NCI-H2107 treated with DMSO at 0.1 percent for 48 hours (cell line): ENCODE measurements around the gene SMYD5.
"Not testable (repeated sequence)": the region's sequence is repeated elsewhere in the genome, so short reads cannot be mapped to it uniquely, and the experiment has no call there.

Experiments used
- DNase-seq: peaks from one replicate; lab custom pipeline; 2025; ENCODE audit not compliant: unreplicated experiment; lab: John Stamatoyannopoulos, UW

SMYD5 gene

DNA sequence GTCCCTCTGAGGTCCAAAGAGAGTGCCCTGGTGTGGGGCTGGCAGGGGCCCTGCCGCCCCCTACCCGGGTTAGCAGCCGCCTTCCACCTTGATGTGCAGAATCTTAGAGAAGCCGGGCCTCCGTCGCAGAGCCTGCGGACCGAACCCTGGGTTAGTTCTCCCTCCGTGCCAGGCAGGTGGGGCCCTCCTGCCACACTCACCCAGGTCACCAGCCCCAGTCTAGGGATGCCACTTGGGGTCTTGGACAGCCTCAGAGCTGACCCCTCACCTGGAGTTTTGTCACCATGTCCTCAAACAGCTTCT is 44.8 kb downstream of the SMYD5 start:
- no peak for DNase-seq

DNA sequence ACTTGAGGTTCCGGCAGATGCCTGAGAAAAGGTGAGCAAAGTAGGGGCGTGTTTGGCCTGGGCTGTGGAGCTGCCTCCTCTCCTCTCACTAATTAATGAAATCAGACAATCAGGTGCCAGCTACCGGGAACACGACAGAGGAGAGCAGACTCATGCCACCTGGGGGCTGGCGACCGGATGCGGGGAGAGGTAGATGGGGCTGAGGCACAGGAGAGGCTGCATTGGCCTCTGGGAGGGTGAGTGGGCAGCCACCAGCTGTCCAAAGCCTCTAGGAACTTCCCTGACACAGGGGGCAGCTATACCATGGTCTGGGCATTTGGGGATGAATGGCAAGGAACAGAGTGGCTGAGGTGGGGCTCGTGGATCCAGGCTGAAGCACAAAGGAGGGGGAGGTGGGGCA is 45.2 kb downstream of the SMYD5 start:
- no peak for DNase-seq

DNA sequence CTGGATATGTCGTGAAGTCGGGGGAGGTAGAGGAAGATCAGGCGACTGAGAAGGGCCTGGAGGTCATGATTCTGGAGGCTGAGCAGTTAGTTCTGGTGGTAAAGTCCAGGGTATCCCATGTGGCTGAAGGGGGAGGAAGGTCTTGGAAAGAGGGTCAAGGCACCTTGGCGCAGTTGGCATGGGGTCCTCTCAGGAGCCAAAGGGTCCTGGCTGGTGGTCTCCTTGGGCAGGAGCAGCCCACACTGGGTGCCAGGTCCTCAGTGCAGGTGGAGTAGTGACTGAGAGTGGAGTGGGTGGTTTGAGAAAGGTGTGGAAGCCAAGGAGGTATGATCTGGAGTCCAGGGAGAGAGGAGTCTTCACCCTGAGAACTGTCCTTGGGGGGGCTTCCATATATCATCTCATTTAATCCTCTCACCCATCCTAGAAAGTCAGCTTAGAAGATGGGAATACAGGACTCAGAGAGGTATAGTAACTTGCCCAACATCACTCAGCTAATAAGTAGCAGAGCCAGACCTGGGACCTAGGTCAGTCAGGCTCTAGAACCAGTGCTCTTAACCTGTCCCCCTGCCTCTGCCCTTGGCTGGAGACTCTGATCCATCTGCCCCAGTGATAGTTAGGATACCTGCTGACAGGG is 45.8 kb downstream of the SMYD5 start:
- no peak for DNase-seq

DNA sequence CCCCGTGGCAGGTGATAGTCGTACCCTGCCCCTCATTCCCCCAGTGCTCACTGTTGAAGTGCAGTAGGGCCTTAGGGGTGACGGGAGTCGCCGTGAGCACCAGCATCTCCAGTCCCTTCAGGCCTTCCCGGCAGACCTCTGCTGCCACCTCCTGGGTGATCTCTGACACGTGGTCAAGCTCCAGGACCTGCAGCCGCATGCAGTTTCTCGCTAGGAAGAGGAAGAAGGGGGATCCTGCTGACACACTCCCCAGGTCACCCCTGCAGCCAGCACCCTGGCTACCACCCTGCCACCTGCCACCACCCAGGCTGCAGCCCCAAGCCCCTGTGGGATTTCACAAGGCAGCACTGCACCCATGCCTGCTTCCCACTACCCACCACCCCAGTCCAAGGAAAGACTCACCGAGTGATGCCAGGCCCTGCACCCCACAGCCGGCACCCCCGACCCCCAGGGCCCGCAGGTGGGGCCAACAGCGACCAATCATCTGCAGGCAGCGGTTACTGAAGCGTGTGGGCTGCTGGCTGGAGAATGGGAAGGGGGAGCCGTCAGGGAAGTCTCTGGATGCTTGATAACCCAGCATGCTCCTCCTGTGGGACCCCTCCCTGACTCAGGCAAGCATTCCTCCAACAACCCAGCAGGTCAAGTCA is 46.4 kb downstream of the SMYD5 start:
- DNase-seq: no peak

DNA sequence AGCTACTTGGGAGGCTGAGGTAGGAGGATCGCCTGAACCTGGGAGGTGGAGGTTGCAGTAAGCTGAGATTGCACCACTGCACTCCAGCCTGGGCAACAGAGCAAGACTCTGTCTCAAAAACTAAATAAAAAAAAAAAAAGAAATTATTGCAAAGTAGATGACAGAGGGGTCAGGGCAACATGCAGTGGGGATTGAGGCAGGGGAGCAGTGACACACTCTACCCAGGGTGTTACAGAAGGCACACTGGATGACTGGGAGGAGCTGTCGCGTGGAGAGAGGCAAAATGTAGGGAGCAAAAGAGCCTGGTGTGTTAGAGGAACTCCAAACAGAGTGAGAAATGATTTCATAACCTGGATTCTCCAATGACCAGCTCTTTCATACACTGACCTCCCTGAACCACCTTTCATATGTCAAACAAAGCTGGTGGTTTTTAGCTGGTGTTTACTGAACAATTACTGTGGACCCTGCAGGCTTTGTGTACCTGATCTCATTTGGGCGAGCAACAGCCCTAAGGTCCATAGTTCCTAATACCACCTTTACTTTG is 48.1 kb downstream of the SMYD5 start:
- DNase-seq: no peak

DNA sequence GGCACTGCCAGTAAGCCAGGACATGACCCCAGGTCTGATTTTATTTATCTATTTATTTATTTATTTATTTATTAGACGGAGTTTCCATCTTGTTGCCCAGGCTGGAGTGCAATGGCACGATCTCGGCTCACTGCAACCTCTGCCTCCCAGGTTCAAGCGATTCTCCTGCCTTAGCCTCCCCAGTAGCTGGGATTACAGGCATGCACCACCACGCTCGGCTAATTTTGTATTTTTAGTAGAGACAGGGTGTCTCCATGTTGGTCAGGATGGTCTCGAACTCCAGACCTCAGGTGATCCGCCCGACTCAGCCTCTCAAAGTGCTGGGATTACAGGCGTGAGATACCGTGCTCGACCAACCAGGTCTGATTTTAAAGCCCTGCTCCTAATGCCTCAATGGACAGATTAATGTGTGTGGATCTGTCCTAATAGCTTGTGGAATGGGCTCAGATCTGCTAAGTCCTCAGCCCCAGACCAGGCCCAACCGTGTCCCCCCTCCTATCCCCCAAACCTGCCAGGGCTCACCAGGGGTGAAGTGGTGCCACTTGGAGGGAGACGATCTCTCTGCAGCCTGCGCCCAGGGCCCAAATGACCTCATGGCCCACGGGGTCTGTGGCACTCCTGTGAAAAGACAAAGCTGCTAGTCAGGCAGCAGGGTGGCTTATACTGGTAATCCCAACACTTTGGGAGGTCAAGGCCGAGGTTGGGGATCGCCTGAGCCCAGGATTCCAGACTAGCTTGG is 48.8 kb downstream of the SMYD5 start:
- DNase-seq: not testable (repeated sequence)

DNA sequence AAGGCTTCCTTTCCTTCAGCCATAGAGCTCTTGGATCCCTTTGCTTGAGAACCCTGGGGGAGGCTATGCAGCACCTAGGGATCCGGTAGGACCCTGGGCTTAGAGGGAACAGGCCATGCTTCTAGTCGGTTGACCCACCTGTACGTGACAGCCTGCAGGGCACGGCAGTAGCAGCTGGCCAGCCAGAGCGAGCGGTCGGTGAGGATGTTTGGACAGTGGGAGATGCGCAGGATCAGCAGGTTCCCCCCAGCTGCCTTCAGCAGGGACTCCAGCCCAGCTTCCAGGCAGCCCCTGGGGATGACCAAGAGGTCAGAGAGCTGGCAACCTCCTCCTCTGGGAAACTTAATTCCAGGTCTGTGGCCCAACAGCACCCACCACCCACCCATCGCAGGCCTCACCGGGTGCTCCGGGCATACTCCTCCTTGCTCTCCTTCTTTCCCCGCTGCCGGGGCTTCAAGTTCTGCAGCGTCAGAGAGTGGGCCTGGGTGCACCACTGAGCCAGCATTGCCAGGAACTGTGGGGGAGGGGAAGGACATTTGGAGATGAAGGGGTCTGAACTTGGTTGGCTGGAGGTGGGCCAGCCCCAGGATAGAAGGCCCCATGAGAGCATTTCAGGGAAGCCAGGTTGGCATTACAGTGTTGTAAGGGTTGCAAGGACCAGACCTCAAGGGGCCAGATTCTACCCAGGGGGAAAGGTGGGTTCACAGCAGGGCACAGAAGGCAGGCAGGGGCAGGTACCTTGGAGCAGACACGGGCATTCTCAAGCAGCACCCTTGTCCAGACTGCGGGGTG is 49.7 kb downstream of the SMYD5 start:
- DNase-seq: no peak

DNA sequence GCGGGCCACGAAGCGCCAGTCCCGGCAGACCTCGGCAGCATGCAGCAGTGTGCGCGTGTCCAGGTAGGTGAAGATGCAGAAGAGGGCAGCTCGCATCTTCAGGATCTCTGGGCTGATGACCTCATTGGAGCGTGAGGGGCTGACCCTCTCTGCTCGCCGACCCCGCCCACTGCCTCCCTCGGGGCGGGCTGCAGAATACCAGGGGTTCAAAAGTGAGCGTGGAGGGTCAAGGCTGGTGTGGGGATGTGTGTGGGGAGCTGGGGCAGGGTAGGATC is 50.2 kb downstream of the SMYD5 start:
- DNase-seq: no peak

DNA sequence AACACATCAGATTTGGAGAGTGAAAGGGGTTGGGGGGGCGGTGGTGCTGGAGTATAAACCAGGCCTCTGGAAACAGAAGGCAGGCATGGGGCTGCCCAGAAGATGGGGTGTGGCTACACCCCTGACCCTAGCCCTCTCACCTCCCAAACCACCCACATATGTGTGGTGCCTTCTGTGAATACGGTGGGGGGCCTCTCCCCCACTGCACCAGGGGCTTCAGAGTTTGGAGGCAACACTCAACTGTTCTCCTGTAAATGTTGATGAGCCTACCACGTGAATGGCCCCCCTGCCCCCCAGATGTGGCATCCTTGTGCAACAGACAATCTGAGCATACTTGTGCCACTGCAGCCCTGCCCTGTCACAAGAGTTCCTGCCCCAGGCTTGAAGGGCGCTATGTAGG is 50.7 kb downstream of the SMYD5 start:
- no peak for DNase-seq

DNA sequence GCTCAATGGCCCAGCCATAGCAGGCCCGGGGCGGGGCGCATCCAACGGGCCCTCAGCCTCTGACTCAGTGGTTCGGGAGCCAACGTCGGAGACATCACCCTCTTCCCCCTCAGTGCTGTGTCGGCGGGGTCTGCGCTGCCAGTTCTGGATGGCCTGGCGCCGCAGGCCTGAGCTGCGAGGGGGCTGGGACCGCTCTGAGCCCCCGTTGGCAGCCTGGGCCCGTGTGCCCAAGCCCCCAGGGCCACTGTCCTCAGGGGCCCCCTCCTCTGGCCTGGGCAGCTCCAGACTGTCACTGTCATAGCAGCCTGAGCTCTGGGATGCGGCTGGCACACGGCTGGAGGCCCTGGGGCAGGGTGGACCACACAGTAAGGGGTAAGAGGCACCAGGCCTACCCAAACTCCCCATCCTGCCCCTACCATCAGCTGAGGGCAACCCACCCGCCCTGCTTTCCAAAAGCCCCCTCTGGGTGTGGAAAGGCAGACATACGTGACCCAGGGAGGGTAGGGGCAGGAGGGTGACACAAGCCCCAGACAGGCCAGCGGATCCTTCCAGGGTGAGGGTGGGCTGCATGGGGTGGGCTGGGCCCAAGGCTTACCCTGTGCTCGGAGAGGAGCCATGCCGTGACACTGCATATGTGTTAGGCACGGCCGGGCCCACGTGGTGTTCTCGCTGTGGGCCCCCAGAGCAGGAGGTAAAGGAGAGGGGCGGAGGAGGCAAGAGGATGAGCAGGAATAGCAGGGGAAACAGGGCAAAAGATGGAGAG is 51.4 kb downstream of the SMYD5 start:
- no peak for DNase-seq

DNA sequence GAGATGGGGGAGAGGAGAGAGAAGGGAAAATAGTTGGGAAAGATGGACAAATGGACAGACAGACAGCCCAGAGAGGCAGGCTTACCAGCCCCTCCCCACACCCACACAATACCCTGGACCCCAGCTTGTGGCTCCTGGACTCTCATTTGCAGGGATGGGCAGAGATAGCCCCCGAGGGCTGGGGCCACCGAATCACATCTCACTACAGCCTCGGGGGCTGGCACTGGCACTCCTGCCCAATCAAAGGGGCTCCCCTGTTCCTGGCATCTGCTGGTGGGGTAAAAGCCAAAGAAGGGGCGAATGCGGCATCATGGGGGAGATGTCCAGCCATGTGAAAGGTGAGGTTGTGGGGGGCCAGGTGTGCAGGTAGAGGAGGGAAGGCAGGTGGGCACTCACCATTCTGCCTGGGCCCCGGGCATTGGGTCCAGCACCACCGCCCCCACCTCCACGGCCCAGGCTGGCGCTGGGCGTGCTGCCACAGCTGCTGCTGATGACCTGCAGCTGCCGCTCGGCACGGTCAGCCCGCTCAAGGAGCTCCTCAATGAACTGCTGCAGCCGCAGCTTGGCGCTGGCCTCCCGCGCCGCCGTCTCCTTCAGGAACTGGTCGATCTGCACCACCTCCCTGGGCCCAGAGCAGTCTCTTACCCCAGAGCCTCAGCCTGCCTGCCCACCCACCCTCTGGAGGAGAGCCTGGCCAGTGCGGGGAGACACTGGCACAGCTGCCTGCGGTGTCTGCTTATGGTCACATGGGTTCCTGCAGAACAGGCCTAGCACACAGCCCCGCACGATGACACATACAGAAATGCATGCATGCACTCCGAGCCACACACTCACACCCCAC is 52.2 kb downstream of the SMYD5 start:
- DNase-seq: peak; percentile 13

DNA sequence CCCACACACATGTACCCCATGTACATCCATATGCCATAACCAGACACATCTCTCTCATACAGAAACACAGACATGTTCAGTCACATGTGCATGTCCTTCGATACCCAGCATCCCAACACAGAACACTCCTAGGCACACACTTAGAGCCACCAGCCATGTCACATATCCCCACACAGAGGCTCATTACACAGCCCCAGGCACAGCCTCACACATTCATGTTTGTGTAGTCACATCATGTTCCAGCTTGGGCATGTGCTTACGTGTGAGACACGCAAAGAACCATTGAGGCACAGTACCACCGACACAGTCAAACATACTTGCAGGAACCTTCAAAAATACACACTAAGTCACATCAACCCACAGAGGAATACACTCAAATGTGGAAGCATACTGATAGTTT is 53.0 kb downstream of the SMYD5 start:
- no peak for DNase-seq

DNA sequence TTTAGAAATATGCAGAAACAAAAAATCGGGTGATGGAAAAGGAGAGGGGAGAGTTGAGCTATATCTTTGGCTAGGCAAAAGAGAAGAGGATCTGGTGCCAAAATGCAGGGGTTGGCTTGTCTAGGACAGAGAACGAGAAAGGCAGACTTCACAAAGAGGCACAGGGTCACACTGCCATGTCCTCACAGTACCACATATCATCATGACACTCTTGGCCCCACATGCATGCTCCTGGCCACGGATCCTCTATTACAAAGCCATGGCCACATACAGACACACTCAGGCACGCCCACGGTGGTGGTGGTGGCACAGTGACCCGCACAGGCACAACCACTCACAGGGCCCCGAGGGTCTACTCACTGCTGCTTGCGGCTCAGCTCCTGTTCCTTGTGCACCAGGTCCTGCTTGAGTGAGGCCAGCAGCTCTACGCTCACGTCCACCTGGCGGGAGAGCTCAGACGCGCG is 54.4 kb downstream of the SMYD5 start:
- DNase-seq: no peak

DNA sequence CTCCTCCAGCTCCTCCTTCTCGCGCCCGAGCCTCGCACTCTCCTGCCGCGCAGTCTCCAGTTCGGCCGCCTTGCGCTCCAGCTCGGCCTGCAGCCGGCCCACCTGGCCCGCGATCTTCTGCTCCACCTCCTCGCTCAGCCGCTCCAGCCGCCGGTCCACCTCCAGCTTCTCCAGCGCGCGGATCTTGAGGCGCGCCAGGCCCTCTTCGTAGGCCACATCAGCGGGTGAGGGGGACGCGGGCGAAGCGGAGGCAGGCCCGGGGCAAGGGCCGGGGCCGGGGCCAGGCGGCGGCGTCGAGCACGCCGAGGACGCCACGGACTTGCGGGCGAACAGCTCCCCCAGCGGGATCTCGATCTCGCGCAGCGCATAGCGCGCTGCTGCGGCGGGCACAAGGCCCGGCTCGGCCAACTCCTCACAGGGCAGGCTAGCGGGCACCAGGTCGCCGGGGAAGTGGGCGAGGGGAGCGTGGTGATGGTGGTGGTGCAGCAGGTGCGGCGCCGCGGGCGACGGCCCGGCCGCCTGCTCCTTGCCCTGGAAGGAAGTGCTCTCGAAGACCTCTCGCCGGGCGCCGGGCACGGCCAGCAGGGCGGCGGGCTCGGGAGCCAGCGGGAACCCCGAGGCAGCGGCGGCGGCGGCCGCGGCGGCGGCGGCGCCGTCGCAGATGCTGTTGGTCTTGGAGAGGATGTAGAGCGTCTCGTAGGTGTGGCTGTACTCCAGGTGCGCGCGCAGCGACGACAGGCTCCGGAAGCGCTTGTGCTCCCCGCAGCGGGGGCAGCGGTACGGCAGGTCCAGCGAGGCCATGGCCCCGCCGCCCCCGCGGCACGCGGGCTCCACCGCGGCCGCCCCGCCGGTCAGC is 55.0 kb downstream of the SMYD5 start:
- peak; percentile 67 for DNase-seq

DNA sequence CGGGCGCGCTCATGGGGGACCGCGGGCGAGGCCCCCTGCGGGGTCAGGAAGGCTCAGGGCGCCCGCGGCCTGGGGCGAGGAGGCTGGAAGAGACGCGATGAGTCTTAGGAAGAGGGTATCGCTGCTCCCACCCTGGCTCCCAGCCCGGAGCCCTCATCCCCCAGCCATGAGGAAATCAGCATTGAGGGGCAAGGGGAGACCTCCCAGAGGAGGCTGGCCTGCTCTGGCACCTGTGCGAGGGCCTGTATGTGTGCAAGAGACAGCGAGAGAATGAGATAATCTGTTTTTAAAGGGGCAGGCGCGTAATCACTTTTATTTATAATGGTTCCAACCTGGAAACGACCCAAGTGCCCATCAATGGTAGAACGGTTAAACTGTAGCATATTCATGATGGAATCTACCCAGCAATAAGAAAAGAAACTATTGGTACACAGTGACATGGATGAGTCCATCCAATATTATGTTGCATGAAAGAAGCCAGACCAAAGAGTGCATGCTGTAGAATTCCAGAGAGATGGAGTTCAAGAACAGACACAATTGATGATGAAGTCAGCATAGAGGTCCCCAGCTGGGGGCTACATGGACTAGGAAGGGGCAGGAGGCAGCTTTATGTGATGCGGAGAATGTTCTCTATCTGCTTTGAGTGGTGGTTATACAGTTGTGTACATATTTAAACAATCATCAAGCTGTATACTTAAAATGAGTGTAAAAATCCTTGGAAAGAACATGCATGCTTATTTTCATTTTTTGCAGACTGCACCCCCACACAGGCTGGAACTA is 55.8 kb downstream of the SMYD5 start:
- no peak for DNase-seq

DNA sequence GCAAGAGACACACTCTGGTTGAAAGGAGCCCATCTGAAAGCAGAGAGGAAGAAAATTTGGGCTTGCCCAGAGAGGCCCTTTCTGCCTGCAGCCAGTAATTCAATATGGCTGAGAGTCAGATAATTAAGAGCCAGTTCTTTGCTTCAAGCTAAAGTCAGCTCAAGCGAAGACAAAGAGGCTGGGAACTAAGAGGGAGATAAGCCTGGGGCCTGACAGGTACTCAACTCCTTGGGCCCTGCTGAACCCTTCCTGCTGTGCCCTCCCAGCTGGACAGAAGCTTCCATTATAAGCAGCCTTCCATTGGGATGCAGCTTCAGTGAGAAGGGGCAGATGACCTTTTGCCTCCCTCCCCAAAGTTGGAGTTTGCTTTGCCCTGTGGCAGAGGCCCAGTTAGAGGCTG is 58.2 kb downstream of the SMYD5 start:
- DNase-seq: no peak
